ENCODE data around the gene DGKI.

DNA sequence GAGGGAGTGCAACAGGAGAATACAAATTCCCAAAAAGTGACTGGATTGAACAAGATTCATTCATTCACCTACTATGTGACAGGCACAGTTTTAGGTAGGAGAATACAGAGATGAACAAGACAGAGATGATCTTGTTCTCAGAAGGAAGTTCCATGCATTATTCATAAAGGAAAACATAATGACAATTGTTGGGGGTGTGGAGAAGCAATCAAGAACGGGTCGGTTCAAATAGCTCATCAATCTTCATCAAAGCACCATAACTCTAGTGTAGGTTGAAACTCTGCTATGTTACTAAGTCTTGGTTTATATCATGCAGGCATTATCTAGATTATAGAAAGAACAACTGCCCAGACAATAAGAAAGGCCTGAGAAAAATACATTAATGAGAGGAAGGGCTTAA, 243.7 kb downstream of the DGKI start:
- TF ChIP-seq POLR2A (IDR thresholded peaks at IDR 0.05; ENCODE audit: low read depth) (no peak), POLR2AphosphoS5 (IDR thresholded peaks at IDR 0.05) (no peak), EP300 (IDR thresholded peaks at IDR 0.05) (no peak)
- TF ChIP-seq, protein P1, sequence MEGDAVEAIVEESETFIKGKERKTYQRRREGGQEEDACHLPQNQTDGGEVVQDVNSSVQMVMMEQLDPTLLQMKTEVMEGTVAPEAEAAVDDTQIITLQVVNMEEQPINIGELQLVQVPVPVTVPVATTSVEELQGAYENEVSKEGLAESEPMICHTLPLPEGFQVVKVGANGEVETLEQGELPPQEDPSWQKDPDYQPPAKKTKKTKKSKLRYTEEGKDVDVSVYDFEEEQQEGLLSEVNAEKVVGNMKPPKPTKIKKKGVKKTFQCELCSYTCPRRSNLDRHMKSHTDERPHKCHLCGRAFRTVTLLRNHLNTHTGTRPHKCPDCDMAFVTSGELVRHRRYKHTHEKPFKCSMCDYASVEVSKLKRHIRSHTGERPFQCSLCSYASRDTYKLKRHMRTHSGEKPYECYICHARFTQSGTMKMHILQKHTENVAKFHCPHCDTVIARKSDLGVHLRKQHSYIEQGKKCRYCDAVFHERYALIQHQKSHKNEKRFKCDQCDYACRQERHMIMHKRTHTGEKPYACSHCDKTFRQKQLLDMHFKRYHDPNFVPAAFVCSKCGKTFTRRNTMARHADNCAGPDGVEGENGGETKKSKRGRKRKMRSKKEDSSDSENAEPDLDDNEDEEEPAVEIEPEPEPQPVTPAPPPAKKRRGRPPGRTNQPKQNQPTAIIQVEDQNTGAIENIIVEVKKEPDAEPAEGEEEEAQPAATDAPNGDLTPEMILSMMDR (IDR thresholded peaks at IDR 0.05), result no peak
